GM12873 (cell line): ENCODE data around the gene PSG6.

Experiments
- CTCF ChIP-seq: IDR thresholded peaks from 2 replicates; pipeline ENCODE4 v1.5.1; 2012; ENCODE audit warnings: low read depth, mild to moderate bottlenecking, moderate library complexity, low read length, control low read depth; ENCODE audit not compliant: insufficient read depth; ENCODE audit errors: missing control alignments

The PSG6 gene

DNA sequence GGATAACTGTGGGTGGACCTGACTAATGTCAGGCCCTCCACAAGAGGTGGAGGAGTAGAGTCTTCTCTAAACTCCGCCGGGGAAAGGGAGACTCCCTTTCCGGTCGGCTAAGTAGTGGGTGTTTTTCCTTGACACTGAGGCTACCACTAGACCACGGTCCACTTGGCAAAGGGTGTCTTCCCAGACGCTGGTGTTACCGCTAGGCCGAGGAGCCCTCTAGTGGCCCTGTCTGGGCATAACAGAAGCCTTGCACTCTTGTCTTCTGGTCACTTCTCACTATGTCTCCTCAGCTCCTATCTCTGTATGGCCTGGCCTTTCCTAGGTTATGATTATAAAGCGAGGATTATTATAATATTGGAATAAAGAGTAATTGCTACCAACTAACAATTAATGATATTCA lies 5.4 kb upstream of the PSG6 start:
- peak; percentile 85 for TF ChIP-seq CTCF

DNA sequence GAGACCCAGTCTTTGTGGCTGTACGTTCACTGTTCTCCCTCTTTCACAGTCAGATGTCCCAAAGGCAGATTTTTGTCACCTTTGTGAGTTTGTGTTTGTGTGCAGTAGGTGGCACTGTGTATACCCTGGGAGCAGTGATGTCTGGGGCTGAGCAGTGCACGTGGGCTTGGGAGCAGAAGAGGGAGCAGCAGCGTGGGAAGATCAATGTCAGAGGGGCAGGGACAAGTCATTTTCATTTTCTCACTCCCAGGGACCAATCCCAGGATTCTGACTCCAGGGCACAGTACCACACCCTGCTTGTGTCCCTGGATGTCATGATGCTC lies 2.0 kb upstream of the PSG6 start:
- TF ChIP-seq CTCF = no peak

GRCh38 chr19:42919070-42919756 lies 1.5 kb upstream of the PSG6 start:
- peak; percentile 52 for TF ChIP-seq CTCF

DNA sequence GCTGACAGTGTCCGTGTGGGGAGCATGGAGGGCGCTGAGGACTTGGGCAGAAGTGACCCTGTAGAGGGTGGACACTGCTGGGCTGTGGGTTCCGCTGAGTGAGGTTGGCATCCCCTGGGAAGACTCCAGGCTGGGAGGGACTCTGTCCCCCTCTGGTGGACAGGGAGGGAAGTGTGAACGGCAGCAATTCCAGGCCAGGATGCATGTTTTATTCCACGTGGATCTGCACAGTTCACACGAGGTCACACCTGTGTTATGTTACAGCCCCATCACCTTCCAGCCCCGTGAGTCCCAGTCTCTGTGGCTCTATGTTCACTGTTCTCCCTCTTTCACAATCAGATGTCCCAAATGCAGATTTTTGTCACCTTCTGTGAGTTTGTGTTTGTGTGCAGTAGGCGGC lies 36.4 kb downstream of the PSG6 start:
- TF ChIP-seq CTCF = peak; percentile 64

DNA sequence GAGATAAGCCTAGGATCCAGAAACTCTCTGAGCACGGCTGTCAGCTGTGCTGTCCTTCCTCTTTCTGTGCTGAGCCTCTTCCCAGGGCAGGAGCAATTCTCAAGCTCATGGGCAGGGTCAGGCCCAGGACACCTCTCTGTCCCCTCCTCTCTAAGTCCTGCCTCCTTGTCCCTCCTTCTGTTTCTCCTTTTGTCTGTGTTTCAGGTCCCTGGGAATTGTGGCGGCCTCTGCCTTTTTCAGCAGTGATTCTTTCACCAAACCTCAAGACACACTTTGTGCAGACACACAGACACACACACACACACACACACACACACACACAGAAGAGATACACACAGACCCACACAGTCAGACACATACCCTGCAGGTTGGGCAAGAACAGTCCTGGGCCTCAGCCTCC lies 38.1 kb downstream of the PSG6 start, which contains the start of gene PSG1:
PSG1 (minus strand) TSS at position 101 of the 400 bp plus-strand sequence. CDS start 132 bp downstream, outside the sequence.
- no peak for TF ChIP-seq CTCF

DNA sequence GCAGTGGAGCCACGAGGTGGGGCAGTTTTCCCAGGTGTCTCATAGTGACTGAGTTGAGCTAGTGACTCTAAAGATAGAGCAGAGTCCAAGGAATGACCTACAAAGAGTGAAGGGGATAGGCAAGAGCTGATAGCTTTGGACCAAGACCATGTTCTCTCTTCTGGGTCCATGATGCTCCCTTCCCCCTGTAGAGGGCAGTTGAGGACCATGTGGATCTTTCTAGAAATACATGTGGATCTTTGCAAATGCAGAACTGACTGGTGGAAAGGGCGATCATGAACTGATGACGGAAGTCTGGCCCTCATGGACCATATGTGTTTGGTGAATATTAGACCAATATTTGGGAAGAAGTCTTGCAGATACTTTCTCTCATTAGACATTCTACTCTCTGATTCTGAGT lies 45.1 kb downstream of the PSG6 start:
- TF ChIP-seq CTCF = no peak

GRCh38 chr19:42857544-42857867 lies 60.2 kb downstream of the PSG6 start:
- TF ChIP-seq CTCF = no peak
